ACHN (cell line): ENCODE measurements around the gene NOPCHAP1.
A peak's percentile ranks its signal among the peaks of the same experiment; 100 is the strongest.
"Not testable (repeated sequence)": the region's sequence is repeated elsewhere in the genome, so short reads cannot be mapped to it uniquely, and the experiment has no call there.

ENCODE experiments used
- DNase-seq: peaks from one replicate; pipeline ENCODE4 v3.0.0-alpha.2; 2015
- in situ Hi-C: cut with HindIII; loops from 2 replicates; pipeline ENCODE4 v1.10.0; 2017; ENCODE audit warnings: low sequenced_read_pairs, low pct_ligation_motif_present, low pct_unique_long_range_greater_than_20kb

NOPCHAP1 gene, protein sequence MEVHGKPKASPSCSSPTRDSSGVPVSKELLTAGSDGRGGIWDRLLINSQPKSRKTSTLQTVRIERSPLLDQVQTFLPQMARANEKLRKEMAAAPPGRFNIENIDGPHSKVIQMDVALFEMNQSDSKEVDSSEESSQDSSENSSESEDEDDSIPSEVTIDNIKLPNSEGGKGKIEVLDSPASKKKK

DNA sequence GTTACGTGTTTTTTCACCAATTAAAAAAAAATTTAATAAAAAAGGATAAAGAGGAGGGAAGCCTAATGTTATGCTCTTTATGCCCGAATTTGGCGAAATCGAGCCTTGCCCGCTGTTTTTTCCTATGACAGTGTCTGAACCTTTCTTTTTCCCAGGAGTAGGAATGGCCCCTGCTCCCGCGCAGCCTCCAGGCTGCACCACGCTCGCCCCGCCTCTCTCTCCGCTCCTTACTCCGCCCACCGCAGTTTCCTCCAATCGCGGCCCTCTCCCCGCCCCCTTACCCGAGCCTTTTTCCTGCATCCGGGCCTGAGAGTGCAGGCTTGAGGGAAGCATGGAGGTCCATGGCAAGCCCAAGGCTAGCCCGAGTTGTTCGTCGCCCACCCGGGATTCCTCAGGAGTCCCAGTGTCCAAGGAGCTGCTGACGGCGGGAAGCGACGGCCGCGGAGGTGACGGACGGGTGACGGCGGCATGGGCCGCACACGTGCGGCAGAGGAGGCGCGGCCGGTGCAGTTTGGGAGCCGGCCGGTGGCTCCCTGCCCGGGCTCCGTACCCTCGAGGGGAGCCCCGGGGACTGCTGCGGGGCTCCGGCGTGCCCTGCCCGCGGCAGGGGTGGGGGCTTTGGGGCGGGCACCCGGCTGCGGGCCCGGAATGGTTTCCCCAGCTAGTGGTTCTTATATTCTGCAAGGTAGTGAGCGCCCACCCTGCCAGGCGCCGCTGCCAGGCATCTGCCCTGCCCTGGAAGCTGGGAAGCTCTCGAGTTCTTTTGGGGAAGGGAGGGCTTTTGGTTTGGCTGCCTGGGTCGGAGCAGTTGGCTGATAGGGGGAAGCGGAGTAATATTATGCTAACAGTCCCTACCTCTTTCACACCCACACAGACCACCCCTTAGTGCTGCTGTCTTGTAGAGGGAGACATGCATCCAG is at the start of gene NOPCHAP1:
Gene NOPCHAP1 (plus strand): TSS at position 295 of the 920 bp plus-strand sequence. CDS start 37 bp downstream, at position 332.
- DNase-seq, result peak; percentile 96
- in situ Hi-C loops, result no loop called here

DNA sequence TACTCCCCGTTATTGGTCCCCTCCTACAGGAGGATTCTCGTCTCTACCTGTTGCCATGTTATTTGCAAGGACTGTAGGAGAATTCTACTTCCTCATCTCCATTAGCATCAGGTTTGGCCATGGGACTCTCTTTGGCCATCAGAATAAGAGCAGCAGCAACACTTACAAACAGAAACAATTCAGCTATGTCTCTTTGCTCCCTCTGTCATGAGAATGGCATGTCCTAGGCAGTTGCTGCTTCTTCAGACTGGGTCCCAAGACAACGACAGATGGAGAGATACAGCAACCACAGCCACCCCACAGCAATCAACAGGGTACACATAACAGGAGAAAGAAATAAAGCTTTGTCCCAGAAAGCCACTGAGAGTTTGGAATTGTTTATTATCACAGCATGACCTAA is 47.7 kb upstream of the NOPCHAP1 start:
- in situ Hi-C loops, result no loop called here

DNA sequence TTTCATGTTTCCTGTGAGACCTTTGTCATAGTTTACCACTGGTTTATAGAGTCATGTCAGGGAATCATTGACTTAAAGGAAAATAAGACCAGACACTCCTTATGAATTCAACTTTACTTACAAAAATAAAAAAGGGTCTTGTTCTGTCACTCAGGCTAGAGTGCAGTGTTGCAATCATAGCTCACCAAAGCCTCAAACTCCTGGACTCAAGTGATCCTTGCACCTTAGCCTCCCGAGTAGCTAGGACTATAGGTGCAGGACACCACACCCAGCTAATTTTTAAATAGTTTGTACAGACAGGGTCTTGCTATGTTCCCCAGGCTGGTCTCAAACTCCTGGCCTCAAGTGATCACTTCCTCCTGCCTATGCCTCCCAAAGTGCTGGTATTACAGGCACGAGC is 47.0 kb upstream of the NOPCHAP1 start:
- in situ Hi-C loops, result no loop called here
- no peak for DNase-seq

More for the DNA sequence above, 47.7 kb upstream of the NOPCHAP1 start:
- DNase-seq, result no peak

DNA sequence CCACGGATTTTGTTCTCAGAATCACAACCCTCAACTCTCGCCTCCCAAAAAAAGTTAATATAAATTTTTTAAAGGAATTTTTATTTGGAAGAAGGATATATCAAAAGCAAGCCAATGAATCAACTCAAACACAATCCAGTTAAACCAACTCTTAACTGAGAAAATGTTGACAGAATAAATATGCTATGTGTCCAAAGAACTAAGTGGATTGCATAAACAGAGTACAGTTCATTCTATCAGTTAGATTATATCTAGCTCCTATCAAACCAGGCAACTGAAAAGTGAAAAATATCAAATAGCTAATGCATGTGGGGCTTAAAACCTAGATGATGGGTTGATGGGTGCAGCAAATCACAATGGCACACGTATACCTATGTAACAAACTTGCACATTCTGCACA is 44.7 kb upstream of the NOPCHAP1 start:
- DNase-seq, result no peak
- in situ Hi-C loops, result no loop called here

DNA sequence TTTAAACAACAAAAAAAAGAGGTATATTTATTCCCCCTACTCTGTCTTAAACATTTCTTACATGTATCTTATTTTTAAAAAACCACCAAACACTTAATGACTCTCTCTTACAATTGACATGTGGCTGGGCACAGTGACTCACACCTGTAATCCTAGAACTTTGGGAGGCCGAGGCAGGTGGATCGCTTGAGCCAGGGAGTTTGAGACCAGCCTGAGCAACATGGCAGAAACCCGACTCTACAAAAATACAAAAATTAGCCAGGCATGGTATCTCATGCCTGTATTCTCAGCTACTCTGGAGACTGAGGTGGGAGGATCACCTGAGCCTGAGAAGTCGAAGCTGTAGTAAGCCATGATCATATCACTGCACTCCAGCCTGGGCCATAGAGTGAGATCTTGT is 44.0 kb upstream of the NOPCHAP1 start:
- DNase-seq, result no peak
- in situ Hi-C loops, result no loop called here

DNA sequence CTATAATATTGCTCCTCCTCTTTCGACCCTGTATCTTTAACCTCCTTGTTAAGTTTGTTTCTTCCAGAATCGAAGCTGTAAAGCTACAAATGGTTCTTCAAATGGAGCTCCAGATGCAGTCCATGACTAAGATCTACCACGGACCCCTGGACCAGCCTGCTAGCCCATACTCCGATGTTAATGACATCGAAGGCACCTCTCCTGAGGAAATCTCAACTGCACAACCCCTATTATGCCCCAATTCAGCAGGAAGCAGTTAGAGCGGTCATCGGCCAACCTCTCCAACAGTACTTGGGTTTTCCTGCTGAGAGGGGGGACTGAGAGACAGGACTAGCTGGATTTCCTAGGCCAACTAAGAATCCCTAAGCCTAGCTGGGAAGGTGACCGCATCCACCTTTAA is 42.7 kb upstream of the NOPCHAP1 start:
- in situ Hi-C loops, DNase-seq: not testable (repeated sequence)

DNA sequence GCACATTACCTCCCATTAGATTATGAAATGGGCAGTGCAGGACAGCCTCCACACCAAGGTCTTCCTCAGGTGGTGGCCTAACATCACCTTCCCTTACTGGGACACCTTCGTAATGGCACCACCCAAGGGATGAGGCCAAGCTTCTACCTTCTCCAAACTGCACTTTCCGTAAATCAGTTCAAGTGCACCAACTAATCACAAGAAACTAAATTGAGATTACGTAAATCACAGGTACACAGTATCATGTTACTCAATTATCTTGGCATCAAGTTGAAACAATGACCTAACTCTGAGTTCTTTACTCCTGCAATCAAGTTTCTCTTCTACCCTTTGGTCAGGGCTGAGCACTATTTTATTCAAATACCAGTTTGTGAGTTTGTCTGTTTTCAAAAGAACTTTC is 41.9 kb upstream of the NOPCHAP1 start:
- in situ Hi-C loops, result no loop called here
- no peak for DNase-seq

DNA sequence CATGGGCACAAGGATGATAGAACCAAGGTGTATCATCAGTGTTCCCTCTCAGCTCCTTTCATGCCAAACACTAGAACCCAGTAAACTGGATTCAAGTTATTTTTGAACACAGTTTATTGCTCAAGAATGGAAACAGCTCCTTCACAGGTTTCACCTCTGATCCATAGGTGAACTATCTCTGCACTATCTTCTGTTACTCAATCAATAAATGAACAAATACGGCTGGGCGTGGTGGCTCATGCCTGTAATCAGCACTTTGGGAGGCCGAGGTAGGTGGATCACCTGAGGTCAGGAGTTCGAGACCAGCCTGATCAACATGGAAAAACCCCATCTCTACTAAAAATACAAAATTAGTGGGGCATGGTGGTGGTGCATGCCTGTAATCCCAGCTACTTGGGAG is 37.4 kb upstream of the NOPCHAP1 start:
- DNase-seq, in situ Hi-C loops: not testable (repeated sequence)

DNA sequence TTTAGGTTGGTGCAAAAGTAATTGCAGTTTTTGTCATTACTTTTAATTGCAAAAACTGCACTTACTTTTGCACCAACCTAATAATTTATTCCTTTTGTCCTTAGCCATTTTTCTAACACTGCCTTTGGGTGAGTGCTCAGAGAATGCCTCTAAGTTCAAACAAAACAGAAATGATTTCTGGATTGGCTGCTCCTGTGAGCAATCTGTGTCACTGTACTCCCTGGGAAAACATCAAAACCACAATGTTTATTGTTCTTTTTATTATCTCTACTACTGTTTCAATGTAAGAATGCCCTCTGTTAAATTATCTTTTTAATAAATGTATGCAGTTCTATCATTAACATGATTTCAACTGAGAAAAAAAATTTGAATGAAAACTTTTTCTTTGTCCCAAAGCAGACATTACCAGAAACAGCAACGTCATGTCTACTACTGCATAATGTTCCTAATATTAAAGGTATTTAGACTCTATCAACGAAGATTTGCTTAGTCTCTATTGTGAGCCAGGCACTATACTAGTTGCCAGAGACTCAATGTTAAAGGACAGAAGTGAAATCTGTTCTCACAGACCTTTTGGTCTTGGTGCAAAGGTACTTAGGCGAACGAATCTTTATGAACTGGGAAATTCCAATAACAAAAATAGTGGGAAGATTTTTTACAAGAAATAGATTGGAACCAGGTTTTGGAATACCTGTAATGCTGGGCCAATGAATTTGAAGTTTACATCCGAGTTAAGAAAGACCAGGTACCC is 34.2 kb upstream of the NOPCHAP1 start:
- DNase-seq, result no peak
- in situ Hi-C loops, result no loop called here

DNA sequence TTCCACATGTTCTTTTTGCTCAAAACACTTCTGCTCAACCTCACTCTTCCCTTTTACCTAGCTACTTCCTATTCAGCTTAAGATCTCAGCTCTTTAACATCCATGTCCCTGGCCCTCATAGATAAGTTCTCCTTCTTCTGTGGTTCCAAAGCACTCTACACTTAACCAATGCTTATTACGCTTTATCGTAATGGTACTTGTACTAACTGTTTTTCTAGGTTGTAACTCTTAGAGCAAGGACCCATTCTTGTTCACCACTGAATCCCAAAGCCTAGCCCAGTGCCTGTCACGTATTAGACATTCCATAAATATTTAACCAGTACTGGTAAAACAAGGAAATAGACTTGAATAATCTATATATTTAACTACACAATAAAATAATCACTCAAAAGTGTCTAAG is 33.3 kb upstream of the NOPCHAP1 start:
- peak; percentile 71 for DNase-seq
- in situ Hi-C loops, result no loop called here

DNA sequence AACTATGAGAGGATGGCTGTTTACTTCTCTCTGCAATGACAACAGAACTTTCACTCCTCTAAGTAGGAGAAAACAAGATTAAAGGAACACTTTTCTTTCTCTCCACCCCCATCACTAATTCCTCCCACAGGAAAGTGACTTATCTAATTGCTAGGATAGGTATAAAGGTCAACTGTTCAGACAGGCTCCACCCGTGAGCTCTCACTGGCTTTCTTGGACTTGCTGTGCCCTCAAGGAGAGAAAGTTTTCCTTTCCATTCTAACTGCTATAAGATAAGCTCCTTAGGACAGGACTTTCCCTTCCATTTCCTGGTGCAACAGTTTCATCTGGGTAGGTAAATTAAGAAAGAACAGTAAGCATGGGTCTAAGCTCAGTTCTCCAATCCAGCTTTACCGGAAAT is 32.8 kb upstream of the NOPCHAP1 start:
- DNase-seq, result peak; percentile 48
- in situ Hi-C loops, result no loop called here

DNA sequence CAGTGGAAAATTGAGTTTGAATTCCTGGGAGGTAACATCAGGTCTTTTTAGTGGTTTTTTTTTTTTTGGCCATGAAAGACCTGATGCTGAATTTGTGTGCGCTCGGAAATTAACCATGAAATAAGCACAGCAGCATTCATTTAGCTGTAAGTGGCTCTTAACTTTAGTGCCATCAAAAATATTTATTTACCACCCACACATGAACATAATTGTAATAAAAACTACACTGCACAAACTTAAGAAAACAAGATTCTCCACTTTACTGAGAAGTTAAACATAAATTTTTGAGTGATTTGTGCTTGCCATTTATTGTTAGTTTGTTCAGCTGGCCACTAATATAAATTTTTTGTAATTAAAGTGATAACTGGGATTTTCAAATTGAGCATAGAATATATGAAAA is 30.4 kb upstream of the NOPCHAP1 start:
- no peak for DNase-seq
- in situ Hi-C loops, result no loop called here

DNA sequence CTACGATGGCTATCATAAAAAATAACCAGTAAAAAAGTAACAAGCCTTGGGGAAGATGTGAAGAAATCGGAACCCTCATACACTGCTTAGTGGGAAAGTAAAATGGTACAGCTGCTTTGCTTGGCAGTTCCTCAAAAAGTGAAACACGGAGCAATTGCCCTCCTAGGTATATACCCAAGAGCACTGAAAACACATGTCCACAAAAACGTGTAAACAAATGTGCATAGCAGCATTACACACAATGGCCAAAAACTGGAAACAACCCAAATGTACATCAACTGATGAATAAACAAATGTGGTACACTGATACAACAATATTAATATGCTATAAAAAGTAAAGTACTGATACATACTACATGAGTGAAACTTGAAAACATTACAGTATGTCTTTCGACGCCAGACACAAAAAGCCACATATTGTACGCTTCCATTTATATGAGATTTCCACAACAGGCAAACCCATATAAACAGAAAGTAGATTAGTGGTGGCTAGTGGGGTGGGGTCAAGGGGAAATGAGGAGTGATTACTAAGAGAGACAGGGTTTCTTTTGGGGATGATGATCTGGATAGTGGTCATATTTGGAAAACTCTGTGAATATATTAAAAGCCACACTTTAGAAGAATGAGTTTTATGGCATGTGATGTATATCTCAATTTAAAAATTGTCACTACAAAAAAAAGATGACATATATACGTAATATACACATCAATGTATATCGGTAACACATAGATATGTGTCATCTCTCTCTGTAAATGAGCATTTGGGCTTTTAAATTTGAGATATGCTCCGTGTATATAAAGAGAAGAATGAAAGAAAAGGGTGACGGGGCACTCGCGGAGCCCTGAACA is 29.0 kb upstream of the NOPCHAP1 start:
- in situ Hi-C loops, result no loop called here

DNA sequence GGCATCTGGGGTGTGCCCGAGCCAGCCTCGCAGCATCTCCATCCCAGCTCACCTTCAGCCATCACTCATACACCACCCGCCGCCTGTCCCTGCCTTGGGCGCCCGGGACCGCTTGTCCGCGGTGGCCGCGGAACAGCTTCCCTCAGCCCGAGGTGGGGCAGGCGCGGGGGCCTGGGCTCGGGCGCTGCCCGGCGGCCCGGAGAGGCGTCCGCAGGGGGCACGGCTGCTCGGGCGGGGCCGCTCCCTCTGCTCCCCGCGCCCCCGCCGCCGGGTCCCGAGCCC is 28.5 kb upstream of the NOPCHAP1 start:
- peak; percentile 51 for DNase-seq
- in situ Hi-C loops, result no loop called here

More for the DNA sequence above, 29.0 kb upstream of the NOPCHAP1 start:
- DNase-seq, result peak; percentile 25

DNA sequence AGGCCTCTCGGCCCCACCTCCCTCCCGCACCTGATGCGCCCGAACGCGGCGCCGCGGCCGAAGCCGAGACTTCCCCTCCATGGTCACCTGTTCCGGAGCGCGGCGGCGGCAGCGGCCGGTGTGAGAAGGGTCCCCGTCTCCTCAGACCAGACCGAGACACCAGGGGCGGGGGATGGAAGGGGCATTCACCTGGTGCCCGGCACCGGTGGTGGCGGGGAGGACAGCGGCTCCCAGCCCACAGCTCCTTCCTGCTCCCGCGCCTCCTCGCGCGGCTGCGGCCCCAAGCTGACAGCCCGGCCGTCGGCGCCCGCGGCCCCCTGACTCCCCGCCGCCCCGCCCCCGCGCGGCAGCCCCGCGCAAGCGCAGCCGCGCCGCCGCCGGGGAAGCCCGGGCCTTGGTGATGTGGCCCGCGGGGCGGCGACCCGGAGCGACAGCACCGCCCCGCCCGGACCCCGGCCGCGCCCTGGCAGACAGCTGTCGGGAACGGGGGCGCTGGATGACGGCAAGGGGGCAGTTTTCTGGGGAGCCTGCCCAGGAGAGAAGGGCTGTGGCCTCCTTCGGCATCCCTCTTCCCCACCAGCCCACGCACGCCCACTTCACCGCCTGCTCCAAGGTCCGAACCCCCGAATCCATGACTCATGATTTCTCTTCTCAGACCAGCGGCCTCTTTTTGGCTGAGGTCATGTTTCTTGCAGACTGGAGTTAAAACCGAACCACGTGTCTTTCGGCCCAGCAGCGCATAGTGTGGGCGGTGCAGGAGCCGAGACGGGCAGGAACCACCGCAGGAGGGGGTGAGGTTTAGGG is 27.9 kb upstream of the NOPCHAP1 start, which contains the start of gene SLC41A2:
Gene SLC41A2 (minus strand): TSS at position 290 of the 804 bp plus-strand sequence. CDS start 29,763 bp downstream, outside the sequence.
- in situ Hi-C loops, result no loop called here
- peak; percentile 100 for DNase-seq

DNA sequence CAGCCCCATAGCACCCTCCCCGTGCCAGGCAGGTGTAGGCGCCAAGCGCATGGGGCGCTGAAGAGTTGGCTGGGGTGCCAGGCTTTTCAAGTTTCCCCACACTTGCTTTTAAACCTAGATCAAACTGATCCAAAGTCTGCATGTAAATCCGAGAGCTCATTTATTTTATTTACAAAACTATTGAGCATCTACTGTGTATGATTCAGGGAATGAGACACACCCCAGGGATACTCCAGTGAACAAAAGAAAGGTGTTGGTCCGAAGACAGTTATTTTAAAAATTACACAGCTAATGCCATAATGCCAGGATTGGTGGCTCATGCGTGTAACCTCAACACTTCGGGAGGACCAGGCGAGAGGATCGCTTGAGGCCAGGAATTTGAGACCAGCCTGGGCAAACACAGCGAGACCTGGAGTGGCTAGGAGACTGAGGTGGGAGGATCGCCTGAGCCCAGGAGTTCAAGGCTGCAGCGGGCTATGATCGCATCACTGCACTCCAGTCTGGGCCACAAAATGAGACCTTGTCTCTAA is 27.2 kb upstream of the NOPCHAP1 start:
- in situ Hi-C loops, result no loop called here
- peak; percentile 79 for DNase-seq

DNA sequence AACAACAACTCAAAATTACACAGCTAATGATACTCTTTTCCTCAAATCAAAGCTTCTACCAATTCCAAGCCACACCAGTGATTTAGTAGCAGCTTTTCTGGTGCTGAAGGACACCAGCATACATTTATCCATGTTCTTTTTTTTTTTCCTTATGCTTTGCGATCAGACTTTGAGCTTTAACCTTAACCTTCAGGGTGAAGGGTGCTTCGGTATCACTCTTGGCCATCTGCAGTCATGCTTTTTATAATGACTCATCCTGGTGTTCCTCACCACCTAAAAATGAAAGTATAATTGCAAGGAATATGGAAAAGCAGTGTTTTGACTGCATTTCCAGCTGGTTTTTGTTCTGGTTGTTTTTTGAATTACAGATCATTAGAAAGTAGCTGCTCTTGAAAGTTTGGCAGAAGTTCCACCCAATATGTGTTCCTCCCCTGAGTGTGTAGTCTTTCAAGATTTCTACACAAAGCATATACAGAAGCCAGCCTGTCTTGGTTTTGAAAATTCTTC is 26.7 kb upstream of the NOPCHAP1 start:
- peak; percentile 63 for DNase-seq
- in situ Hi-C loops, result no loop called here
